Choroid plexus epithelial cell (primary cell): ENCODE results near the gene MARCHF9.

Experiments used
- DNase-seq: peaks from one replicate; pipeline ENCODE4 v3.0.0-alpha.2; 2010; ENCODE audit warnings: low read depth
- H3K4me3 ChIP-seq: 2 replicates; pipeline ENCODE4 v1.5.1; 2011; ENCODE audit warnings: low read depth, mild to moderate bottlenecking, control low read depth, low read length, moderate library complexity
- TF ChIP-seq, protein P1 (sequence below): conservative IDR thresholded peaks from 2 replicates; pipeline ENCODE4 v1.5.1; 2011; ENCODE audit warnings: low read depth, mild to moderate bottlenecking, control low read depth, inconsistent platforms, low read length, moderate library complexity

Gene MARCHF9

DNA sequence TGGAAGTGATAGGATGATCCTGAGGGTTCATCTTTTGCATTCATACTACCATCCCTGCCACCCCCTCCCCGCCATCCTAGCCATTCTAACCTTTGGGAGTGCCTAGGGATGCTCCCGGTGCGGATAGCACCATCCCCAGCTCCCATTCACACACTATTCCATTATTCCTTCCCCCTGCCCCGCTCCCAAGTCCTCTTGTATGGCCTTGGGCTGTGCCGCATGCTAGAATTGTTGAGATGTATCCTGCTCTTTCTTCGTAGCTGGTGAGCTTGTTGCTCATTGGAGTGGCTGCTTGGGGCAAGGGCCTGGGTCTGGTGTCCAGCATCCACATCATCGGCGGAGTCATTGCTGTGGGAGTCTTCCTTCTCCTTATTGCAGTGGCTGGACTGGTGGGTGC, 9.4 kb upstream of the MARCHF9 start:
- TF ChIP-seq, protein P1, sequence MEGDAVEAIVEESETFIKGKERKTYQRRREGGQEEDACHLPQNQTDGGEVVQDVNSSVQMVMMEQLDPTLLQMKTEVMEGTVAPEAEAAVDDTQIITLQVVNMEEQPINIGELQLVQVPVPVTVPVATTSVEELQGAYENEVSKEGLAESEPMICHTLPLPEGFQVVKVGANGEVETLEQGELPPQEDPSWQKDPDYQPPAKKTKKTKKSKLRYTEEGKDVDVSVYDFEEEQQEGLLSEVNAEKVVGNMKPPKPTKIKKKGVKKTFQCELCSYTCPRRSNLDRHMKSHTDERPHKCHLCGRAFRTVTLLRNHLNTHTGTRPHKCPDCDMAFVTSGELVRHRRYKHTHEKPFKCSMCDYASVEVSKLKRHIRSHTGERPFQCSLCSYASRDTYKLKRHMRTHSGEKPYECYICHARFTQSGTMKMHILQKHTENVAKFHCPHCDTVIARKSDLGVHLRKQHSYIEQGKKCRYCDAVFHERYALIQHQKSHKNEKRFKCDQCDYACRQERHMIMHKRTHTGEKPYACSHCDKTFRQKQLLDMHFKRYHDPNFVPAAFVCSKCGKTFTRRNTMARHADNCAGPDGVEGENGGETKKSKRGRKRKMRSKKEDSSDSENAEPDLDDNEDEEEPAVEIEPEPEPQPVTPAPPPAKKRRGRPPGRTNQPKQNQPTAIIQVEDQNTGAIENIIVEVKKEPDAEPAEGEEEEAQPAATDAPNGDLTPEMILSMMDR: no peak
- no peak for DNase-seq
- H3K4me3 ChIP-seq: peak overlapping the region; percentile 95

- TF ChIP-seq, protein P1: no peak
- no peak for DNase-seq
- peak overlapping the region; percentile 95 for H3K4me3 ChIP-seq
Observed at GRCh38 chr12:57746025-57746424, 8.9 kb upstream of the MARCHF9 start.

DNA sequence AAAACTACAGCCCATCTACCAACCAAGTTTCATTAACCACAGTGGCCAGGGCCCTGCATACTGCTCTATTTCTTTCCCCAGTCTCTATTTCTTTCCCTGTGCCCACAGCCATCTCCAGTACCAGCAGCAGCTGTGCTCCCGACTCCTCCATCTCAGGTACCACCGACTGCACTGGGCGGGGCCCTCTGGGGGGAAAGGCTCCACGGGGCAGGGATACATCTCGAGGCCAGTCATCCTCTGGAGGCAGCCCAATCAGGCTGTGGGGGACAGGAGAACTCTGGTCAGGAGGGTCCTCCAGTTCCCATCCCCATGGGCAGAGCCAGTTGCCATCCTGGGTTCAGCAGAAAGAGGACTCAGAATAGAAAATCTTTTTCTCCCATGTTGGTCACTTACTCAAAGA, 5.8 kb upstream of the MARCHF9 start:
- no peak for DNase-seq
- TF ChIP-seq, protein P1: no peak
- no peak overlapping the region for H3K4me3 ChIP-seq

GRCh38 chr12:57750561-57751431, 4.1 kb upstream of the MARCHF9 start:
- TF ChIP-seq, protein P1: no peak
- H3K4me3 ChIP-seq: peak overlapping the region; percentile 88
- no peak for DNase-seq

- no peak for DNase-seq
- TF ChIP-seq, protein P1: no peak
- peak overlapping the region; percentile 88 for H3K4me3 ChIP-seq
Observed at GRCh38 chr12:57751432-57751787, 3.5 kb upstream of the MARCHF9 start.

DNA sequence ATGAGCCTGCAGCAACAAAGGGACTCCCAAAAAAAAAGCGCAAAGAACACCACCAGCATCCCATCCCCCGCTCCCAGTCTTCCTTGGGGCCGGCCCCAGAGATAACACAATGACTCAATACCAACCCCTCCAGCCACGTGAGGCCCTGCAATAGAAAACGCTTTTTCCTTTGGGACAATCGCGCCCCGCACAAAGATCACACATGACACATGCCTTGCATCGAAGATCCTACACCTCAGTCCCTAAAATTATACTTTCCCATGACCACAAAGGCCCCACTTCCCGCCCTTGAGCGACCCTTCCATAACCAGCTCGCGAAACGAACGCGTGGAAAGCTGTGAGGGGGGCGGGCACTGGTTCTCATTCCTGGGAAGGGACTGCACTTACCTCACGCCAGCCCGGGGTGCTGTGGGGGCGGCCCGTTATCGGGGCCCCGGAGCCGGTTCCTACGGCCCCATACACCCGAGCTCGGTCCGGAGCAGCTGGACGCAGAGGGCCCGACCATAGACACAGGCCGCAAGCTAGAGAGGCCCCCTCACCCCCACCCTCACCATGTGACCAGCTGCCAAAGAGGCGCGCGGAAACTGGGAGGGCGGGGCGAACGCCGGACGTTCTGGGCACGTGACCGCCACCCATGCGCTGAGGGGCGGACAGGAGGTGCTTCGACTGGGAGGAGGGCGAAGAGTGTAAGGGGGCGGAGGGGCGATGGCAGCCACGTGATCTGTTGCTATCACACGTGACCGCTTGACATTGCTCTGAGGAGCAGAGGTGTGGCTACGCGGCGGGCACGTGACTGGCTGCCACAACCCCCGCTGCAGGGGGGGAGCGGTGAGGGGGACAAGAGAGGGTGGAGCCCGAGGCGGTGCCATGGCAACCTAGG, 2.9 kb upstream of the MARCHF9 start, which contains the start of gene CDK4:
CDK4 (minus strand) TSS at position 523 of the 880 bp plus-strand sequence. CDS start 593 bp downstream, outside the sequence.
- TF ChIP-seq, protein P1: no peak
- peak within 1 kb of the TSS; percentile 88 for H3K4me3 ChIP-seq
- DNase-seq: peak; percentile 100
